Upper lobe of left lung (tissue), 4 donors: ENCODE measurements around the gene DAG1.

Experiments
- EP300 ChIP-seq, 4 donors: sonication (generic); formaldehyde crosslinking; IDR thresholded peaks; one replicate each; pipeline ENCODE4 v1.5.1; 2017; ENCODE audit warnings: antibody characterized with exemption in 4 of 4, control low read depth in 2 of 4
- POLR2A ChIP-seq, 4 donors: fragments of 450-650 bp; IDR thresholded peaks; one replicate each; pipeline ENCODE4 v1.5.1; 2016 to 2017; ENCODE audit warnings: antibody characterized with exemption in 4 of 4, mild to moderate bottlenecking in 2 of 4
- POLR2AphosphoS5 ChIP-seq, 2 donors: sonication (generic); formaldehyde crosslinking; IDR thresholded peaks; one replicate each; pipeline ENCODE4 v1.5.1; 2017; ENCODE audit warnings: antibody characterized with exemption in 2 of 2
- TF ChIP-seq, protein P1 (sequence below), 6 experiments: fragments of 450-650 bp in 4 of 6; fragments of 200-600 bp in 2 of 6; sonication (generic) in 2 of 6; IDR thresholded peaks; one replicate each; pipeline ENCODE4 v1.5.1; 2016 to 2019; ENCODE audit warnings: antibody characterized with exemption in 6 of 6

DNA sequence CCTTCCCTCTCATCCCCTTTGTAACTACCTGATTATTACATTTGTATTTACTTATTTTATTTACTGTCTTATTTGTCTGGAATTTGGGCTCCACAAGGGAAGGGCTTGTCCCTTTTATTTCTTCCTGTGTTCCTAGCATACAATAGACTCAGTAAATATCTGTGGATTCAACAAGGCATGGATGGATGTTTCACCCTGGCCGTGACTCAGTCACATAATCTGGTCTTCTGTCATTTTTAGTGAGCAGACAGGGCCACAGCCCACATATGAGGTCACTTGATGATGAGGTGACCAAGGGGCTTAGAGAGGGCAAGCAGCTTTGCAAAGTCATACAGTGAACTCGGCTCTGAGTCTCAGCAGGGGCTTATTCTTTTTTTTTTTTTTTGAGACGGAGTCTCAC lies 7.8 kb upstream of the DAG1 start:
- TF ChIP-seq, protein P1, sequence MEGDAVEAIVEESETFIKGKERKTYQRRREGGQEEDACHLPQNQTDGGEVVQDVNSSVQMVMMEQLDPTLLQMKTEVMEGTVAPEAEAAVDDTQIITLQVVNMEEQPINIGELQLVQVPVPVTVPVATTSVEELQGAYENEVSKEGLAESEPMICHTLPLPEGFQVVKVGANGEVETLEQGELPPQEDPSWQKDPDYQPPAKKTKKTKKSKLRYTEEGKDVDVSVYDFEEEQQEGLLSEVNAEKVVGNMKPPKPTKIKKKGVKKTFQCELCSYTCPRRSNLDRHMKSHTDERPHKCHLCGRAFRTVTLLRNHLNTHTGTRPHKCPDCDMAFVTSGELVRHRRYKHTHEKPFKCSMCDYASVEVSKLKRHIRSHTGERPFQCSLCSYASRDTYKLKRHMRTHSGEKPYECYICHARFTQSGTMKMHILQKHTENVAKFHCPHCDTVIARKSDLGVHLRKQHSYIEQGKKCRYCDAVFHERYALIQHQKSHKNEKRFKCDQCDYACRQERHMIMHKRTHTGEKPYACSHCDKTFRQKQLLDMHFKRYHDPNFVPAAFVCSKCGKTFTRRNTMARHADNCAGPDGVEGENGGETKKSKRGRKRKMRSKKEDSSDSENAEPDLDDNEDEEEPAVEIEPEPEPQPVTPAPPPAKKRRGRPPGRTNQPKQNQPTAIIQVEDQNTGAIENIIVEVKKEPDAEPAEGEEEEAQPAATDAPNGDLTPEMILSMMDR (IDR thresholded peaks at IDR 0.05) = no peak
- no peak for TF ChIP-seq EP300 (IDR thresholded peaks at IDR 0.05)
- no peak for TF ChIP-seq POLR2A (IDR thresholded peaks at IDR 0.05)
- TF ChIP-seq POLR2AphosphoS5 (IDR thresholded peaks at IDR 0.05) = no peak
